A673 (cell line): ENCODE data around the gene OR5B3.

Experiments used
- EZH2 ChIP-seq: fragments of 200-600 bp; sonication (generic); IDR thresholded peaks from 2 replicates; pipeline ENCODE4 v1.6.1; 2017; ENCODE audit warnings: borderline replicate concordance, low read depth, mild to moderate bottlenecking, mixed read lengths, antibody characterized with exemption, low read length; ENCODE audit not compliant: poor library complexity, severe bottlenecking
- TF ChIP-seq, protein P1 (sequence below): fragments of 300-800, 200-600 bp; sonication (generic); conservative IDR thresholded peaks from 2 replicates; pipeline ENCODE4 v1.5.1; 2017; ENCODE audit warnings: low read depth, mild to moderate bottlenecking, antibody characterized with exemption, low read length, moderate library complexity, mixed read lengths

DNA sequence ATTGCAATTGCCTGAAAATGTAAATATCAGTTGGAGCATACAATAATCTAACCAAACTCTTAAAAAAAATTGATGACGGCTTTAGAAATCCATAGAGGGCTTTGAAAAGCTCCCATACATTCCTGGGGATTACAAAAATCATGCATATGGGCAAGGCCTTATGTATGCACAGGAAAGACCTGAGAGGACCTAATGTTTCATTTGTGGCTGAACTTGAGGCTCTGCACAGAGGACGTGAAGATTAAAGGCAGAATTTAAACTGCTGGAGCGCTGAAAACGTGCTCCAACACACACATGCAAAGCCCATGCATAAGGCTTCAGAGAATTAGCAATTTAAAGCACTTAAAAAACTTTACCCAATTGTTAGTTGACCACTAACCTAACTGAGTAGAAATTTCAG is 31.8 kb upstream of the OR5B3 start:
- TF ChIP-seq, protein P1, sequence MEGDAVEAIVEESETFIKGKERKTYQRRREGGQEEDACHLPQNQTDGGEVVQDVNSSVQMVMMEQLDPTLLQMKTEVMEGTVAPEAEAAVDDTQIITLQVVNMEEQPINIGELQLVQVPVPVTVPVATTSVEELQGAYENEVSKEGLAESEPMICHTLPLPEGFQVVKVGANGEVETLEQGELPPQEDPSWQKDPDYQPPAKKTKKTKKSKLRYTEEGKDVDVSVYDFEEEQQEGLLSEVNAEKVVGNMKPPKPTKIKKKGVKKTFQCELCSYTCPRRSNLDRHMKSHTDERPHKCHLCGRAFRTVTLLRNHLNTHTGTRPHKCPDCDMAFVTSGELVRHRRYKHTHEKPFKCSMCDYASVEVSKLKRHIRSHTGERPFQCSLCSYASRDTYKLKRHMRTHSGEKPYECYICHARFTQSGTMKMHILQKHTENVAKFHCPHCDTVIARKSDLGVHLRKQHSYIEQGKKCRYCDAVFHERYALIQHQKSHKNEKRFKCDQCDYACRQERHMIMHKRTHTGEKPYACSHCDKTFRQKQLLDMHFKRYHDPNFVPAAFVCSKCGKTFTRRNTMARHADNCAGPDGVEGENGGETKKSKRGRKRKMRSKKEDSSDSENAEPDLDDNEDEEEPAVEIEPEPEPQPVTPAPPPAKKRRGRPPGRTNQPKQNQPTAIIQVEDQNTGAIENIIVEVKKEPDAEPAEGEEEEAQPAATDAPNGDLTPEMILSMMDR: no peak
- TF ChIP-seq EZH2: no peak
